ENCODE measurements around the gene CTNNA3.

CTNNA3 gene

GRCh38 chr10:65952086-65952485, 1743.9 kb downstream of the CTNNA3 start:
- peak; percentile 31 for DNase-seq

GRCh38 chr10:65950075-65950474, 1745.9 kb downstream of the CTNNA3 start:
- DNase-seq, result peak; percentile 21

GRCh38 chr10:65949526-65949925, 1746.5 kb downstream of the CTNNA3 start:
- DNase-seq, result no peak

- DNase-seq, result no peak
Observed at GRCh38 chr10:65945061-65945460, 1750.9 kb downstream of the CTNNA3 start.

GRCh38 chr10:65943451-65943850, 1752.5 kb downstream of the CTNNA3 start:
- DNase-seq, result no peak

GRCh38 chr10:65940816-65941662, 1755.0 kb downstream of the CTNNA3 start:
- no peak for DNase-seq

GRCh38 chr10:65940105-65940504, 1755.9 kb downstream of the CTNNA3 start:
- no peak for DNase-seq

GRCh38 chr10:65931291-65932070, 1764.5 kb downstream of the CTNNA3 start:
- no peak for DNase-seq

GRCh38 chr10:65911151-65911835, 1784.7 kb downstream of the CTNNA3 start:
- DNase-seq, result peak; percentile 48

- no peak for DNase-seq
Observed at GRCh38 chr10:65910209-65910608, 1785.8 kb downstream of the CTNNA3 start.

GRCh38 chr10:65907199-65907712, 1788.7 kb downstream of the CTNNA3 start:
- no peak for DNase-seq

GRCh38 chr10:65903620-65904019, 1792.4 kb downstream of the CTNNA3 start:
- no peak for DNase-seq

GRCh38 chr10:65900271-65900670, 1795.7 kb downstream of the CTNNA3 start:
- no peak for DNase-seq

- peak; percentile 54 for DNase-seq
Observed at GRCh38 chr10:65898055-65898454, 1797.9 kb downstream of the CTNNA3 start.

- no peak for DNase-seq
Observed at GRCh38 chr10:65894961-65895360, 1801.0 kb downstream of the CTNNA3 start.

GRCh38 chr10:65894379-65894778, 1801.6 kb downstream of the CTNNA3 start:
- no peak for DNase-seq

GRCh38 chr10:65893676-65894075, 1802.3 kb downstream of the CTNNA3 start:
- DNase-seq, result no peak

- DNase-seq, result no peak
Observed at GRCh38 chr10:65892284-65892683, 1803.7 kb downstream of the CTNNA3 start.

GRCh38 chr10:65891073-65891981, 1804.7 kb downstream of the CTNNA3 start:
- peak; percentile 83 for DNase-seq

- DNase-seq, result no peak
Observed at GRCh38 chr10:65864529-65864928, 1831.5 kb downstream of the CTNNA3 start.

- no peak for DNase-seq
Observed at GRCh38 chr10:65864036-65864435, 1832.0 kb downstream of the CTNNA3 start.

Data from OCI-M1 (cell line).